OCI-LY7 (cell line): ENCODE data around the gene ITGA4.

Experiments
- EZH2phosphoT487 ChIP-seq: fragments of 200-600 bp; sonication (generic); IDR thresholded peaks from 2 replicates; pipeline ENCODE4 v1.6.1; 2018; ENCODE audit warnings: low read depth, borderline replicate concordance, mild to moderate bottlenecking, mixed run types, antibody characterized with exemption, low read length, moderate library complexity, mixed read lengths
- TF ChIP-seq, protein P1 (sequence below): fragments of 200-600 bp; sonication (generic); conservative IDR thresholded peaks from 2 replicates; pipeline ENCODE4 v1.5.1; 2014; ENCODE audit warnings: mild to moderate bottlenecking, antibody characterized with exemption, low read length, moderate library complexity, mixed read lengths

DNA sequence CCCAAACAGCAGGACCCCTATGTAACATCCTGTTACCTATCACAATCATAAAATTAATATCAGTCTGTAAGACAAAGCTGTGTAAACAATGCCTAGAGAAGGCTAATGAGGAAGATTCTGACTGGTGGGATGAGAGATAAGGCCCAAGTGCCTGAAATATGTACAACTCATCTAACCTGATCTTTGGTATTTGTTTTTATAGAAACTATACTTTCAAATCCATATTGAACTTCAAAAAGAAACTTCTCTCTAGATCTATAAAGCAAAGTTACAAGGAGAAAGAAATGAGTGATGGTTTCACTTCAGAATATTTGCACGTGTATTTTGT, 36.1 kb upstream of the ITGA4 start:
- TF ChIP-seq, protein P1, sequence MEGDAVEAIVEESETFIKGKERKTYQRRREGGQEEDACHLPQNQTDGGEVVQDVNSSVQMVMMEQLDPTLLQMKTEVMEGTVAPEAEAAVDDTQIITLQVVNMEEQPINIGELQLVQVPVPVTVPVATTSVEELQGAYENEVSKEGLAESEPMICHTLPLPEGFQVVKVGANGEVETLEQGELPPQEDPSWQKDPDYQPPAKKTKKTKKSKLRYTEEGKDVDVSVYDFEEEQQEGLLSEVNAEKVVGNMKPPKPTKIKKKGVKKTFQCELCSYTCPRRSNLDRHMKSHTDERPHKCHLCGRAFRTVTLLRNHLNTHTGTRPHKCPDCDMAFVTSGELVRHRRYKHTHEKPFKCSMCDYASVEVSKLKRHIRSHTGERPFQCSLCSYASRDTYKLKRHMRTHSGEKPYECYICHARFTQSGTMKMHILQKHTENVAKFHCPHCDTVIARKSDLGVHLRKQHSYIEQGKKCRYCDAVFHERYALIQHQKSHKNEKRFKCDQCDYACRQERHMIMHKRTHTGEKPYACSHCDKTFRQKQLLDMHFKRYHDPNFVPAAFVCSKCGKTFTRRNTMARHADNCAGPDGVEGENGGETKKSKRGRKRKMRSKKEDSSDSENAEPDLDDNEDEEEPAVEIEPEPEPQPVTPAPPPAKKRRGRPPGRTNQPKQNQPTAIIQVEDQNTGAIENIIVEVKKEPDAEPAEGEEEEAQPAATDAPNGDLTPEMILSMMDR: no peak
- no peak for TF ChIP-seq EZH2phosphoT487
